Right renal pelvis (tissue), 4 donors: ENCODE measurements around the gene CYP2A6. TPM values are rescaled to one million over a fixed set of nuclear protein-coding genes. Genes with fewer than 3 reads are reported as not detected.

ENCODE experiments used
- DNase-seq, 4 donors: peaks; one replicate each; pipeline ENCODE4 v3.0.0-alpha.2; 2013; ENCODE audit warnings: low read depth in 4 of 4, low spot score in 3 of 4, missing footprints in 1 of 4
- polyA plus RNA-seq, 4 donors: library from polyadenylated mRNA; unstranded; fragments of 120-200 nt; gene quantifications; one replicate each; pipeline ENCODE4 v1.2.1, GENCODE V29; 2013; ENCODE audit not compliant: insufficient read length in 4 of 4

CYP2A6 gene
- polyA plus RNA-seq, 4 donors: 0.12 TPM; not detected in 3

- DNase-seq: no peak
These were observed 46.9 kb downstream of the CYP2A6 start for GRCh38 chr19:40803170-40803856.

GRCh38 chr19:40802300-40803169, 47.7 kb downstream of the CYP2A6 start:
- DNase-seq: no peak

- DNase-seq: no peak
These were observed 48.6 kb downstream of the CYP2A6 start for GRCh38 chr19:40801426-40802299.

- no peak for DNase-seq
These were observed 49.3 kb downstream of the CYP2A6 start for GRCh38 chr19:40800997-40801377.

- no peak for DNase-seq
These were observed 49.8 kb downstream of the CYP2A6 start for GRCh38 chr19:40800339-40800996.

- no peak for DNase-seq
These were observed 50.5 kb downstream of the CYP2A6 start for GRCh38 chr19:40799558-40800338.

GRCh38 chr19:40798683-40799557, 51.3 kb downstream of the CYP2A6 start, which contains the start of gene EGLN2:
TSS of gene EGLN2 (plus strand) at chr19:40799191. CDS start at chr19:40800573, 1,382 bp downstream.
- peak; percentile 99 to 100 (median 100) for DNase-seq

- no peak for DNase-seq
These were observed 52.1 kb downstream of the CYP2A6 start for GRCh38 chr19:40797963-40798682.

GRCh38 chr19:40797166-40797962, 52.9 kb downstream of the CYP2A6 start:
- no peak for DNase-seq

Other genes with a start within 250 kb of the CYP2A6 start
- 100 to 1,000 TPM; 186 to 366 (median 197) TPM for gene LTBP4, start 249.1 kb downstream of the CYP2A6 start, polyA plus RNA-seq
- 10 to 100 TPM; 11.1 to 16.0 (median 12.6) TPM for gene NUMBL, start 159.8 kb downstream of the CYP2A6 start, polyA plus RNA-seq
- 10 to 100 TPM; 32.4 to 45.2 (median 35.7) TPM for gene COQ8B, start 133.6 kb downstream of the CYP2A6 start, polyA plus RNA-seq
- 10 to 100 TPM; 13.5 to 15.9 (median 13.7) TPM for gene ITPKC, start 133.3 kb downstream of the CYP2A6 start, polyA plus RNA-seq
- 10 to 100 TPM; 13.0 to 21.8 (median 15.4) TPM for gene ACTMAP, start 100.0 kb downstream of the CYP2A6 start, polyA plus RNA-seq
- 100 to 1,000 TPM; 114 to 126 (median 122) TPM for gene SNRPA, start 99.2 kb downstream of the CYP2A6 start, polyA plus RNA-seq
- gene MIA, start 74.9 kb downstream of the CYP2A6 start, polyA plus RNA-seq: 1 to 10 TPM in 1 of 4 donors, under 1 TPM in 3; 0.48 to 1.2 (median 0.90) TPM
- 10 to 100 TPM in 2 of 4 donors, 1 to 10 TPM in 2; 7.6 to 11.7 (median 9.6) TPM for gene RAB4B, start 72.2 kb downstream of the CYP2A6 start, polyA plus RNA-seq
- gene EGLN2, start 51.3 kb downstream of the CYP2A6 start, polyA plus RNA-seq: 10 to 100 TPM; 69.7 to 81.2 (median 73.7) TPM
- gene CYP2A7, start 31.8 kb upstream of the CYP2A6 start, polyA plus RNA-seq: not detected
- gene CYP2B6, start 140.8 kb upstream of the CYP2A6 start, polyA plus RNA-seq: 1 to 10 TPM; 1.7 to 3.3 (median 2.2) TPM
- not detected for gene CYP2A13, start 238.0 kb upstream of the CYP2A6 start, polyA plus RNA-seq